IPS DF 19.7 (cell line): Measurements from ENCODE around the gene PRELID1.
"Not testable (repeated sequence)": the region's sequence is repeated elsewhere in the genome, so short reads cannot be mapped to it uniquely, and the experiment has no call there.

Experiments used
- DNase-seq: peaks from one replicate; pipeline ENCODE4 v3.0.0-alpha.2; 2013; ENCODE audit warnings: low read depth, low spot score

PRELID1 gene, protein sequence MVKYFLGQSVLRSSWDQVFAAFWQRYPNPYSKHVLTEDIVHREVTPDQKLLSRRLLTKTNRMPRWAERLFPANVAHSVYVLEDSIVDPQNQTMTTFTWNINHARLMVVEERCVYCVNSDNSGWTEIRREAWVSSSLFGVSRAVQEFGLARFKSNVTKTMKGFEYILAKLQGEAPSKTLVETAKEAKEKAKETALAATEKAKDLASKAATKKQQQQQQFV

DNA sequence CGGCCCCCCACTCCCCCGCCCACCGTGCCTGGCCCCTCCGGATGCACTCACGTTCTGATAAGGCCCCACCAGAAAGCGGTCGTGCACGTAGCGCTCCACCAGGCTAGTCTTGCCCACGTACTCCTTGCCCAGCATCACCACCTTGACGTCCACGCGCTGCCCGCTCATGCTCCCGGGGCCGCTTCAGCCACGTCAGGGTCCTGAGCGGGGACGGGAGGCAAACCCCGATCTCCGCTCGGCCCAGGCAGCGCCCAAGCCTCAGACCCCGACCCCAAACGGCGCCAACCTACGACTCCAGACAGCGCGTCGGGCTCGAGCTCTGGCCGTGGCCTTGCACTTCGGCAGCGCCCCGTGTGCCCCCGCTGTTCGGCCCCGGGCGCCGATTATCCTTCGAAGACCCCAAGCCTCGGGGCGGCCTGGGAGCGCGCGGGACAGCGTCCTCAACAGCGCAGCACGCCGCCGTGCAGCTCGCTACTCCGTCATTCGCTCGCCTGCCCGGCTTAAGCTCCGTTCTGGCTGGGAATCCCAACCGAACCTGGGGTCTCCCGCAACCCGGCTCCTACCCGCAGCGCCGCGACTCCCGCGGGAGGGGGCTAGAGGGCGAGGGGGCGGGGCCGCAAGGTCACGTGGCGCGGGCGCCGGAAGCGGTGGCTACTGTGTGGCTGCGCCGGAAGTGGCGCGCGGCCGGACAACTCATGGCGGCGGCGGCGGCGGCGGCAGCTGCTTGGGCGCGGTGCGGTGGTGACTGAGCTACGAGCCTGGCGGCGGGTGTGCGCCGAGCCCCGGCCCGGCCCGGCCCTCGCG, at the start of gene PRELID1, which contains the start of gene RAB24:
TSS of gene PRELID1 (plus strand) at position 679 of the 804 bp plus-strand sequence. CDS start 187 bp downstream, outside the sequence.
TSS of gene RAB24 (minus strand) at position 599 of the 804 bp plus-strand sequence. CDS start at position 168, 431 bp downstream.
- DNase-seq: no peak

DNA sequence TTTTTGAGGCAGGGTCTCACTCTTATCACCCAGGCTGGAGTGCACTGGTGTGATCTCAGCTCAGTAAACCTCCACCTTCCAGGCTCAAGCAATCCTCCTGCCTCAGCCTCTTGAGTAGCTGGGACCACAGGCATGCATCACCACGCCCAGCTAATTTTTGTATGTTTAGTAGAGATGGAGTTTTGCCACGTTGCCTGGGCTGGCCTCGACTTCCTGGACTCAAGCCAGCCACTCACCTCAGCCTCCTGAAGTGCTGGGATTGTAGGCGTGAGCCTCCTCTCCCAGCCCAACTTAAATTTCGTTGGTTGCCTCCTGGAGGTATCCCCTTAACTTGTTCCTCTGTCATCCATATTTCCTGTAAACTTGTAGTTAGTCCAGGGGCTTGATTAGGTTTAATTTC, 47.3 kb upstream of the PRELID1 start:
- no peak for DNase-seq

DNA sequence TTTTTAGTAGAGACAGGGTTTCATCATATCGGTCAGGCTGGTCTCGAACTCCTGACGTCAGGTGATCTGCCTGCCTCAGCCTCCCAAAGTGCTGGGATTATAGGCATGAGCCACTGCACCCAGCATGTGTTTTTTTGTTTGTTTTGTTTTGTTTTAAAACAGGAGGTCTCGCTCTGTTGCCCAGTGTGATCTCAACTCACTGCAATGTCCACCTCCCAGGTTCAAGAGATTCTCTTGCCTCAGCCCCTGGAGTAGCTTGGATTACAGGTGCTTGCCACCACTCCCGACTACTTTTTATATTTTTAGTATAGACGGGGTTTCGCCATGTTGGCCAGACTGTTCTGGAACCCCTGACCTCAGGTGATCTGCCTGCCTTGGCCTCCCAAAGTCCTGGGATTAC, 44.9 kb upstream of the PRELID1 start:
- not testable (repeated sequence) for DNase-seq

DNA sequence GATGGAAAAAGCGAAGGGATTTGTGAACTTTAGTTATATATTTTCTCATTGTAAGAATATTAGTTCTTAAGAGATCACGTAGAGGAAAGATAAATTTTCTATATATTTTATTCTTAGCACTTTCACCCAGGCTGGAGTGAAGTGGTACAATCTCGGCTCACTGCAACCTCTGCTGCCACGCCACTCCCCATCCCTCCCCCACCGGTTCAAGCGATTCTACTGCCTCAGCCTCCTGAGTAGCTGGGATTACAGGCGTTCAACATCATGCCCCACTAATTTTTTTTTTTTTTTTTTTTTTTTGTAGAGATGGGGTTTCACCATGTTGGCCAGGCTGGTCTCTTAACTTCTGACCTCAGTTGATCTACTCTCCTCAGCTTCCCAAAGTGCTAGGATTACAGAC, 42.6 kb upstream of the PRELID1 start:
- DNase-seq: no peak

DNA sequence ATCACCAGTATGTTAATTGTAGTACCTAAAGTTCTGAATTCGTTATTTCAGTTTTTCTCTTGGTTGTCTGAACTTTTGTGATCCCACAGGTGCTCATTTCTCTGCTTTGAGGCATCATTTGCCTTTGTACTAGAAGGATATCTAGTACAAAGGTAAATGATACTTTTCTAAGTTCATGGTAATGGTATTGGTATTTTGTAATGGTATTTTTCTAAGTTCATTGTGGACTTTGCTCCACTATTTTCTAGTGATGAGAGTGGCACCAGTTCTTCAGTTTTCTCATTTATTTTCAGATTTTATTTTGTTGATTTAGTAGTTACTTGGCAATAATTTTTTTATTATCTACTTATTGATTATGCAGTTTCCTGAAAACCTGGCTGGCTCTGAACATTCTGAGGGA, 42.1 kb upstream of the PRELID1 start:
- no peak for DNase-seq

DNA sequence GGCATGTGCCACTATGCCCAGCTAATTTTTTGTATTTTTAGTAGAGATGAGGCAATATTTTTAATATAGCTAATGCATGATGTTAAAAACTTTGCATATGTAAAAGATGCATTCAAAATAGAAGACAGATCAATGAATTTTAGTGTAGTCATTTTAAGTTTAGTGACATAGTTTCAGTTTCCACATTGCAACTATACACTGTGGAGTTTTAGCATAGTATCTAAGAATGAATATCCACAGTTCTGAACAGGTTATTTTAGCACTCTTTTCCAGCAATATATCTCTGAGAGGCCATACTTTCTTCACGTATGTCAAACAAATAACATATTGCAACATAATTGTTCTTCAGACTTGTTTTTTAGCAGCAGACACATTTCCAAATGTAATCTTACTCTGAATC, 39.4 kb upstream of the PRELID1 start:
- no peak for DNase-seq

DNA sequence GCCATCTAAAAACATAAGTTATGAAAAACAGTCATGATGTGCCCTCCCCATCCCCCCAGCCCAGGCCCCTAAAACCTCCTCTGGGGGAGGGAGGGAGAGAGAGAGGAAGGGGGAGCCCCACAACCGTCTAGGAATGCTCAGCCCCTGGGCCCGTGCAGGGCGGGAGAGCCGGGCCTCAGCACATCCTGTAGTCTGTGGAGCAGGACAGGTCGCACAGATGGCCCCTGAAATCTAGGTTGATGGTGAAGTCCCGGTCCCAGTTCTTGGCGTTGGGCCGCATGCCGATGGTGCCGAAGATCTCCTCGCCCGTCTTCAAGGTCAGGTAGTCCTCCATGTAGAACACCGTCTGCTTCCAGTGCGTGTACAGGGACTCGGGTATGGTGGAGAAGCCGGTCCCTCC, 38.2 kb upstream of the PRELID1 start:
- no peak for DNase-seq

DNA sequence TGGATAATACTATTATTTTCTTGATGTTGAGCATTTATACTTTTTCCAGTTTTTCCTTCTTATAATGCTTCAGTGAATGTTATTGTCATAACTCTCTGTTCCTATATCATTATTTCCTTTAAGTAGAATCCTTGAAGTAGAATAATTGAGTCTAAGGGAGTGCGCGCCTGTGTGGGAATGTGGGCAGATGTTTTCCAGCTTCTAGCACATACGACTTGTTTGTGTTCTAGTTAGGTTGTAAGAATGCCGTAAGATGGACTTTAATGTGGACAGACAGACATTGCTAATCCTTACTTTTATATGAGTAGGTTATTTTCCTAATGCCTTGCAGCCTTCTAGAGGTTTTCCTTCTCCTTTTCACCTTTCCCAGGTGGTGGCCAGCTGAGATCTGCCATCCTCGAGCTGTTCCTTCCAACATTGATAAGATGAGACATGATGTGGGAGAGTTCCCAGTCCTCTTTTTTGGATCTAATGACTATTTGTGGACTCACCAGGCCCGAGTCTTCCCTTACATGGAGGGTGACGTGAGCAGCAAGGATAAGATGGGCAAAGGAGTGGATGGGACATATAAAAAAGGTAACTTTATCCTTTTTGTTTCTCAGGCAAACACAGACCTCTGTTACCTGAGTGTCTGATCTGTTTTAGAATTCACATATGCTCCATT, 34.2 kb upstream of the PRELID1 start:
- DNase-seq: no peak

DNA sequence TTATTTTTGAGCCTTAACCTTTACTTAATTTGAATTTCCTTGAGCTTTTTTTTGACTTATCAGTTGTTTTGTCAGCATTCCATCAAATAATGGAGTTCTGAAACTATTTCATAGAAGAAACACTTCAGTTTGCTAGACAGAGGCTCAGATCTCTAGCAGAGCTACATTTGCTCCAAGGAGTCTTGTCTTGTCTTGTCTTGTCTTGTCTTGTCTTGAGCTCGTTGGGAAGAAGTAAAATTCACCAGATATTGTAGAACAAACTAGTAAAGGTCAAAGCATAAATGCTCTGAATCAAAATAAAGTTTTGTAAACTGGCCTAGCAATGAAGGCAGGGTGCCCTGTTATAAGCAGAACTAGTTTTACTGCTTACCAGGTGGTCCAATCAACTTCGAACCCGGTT, 33.6 kb upstream of the PRELID1 start:
- no peak for DNase-seq

DNA sequence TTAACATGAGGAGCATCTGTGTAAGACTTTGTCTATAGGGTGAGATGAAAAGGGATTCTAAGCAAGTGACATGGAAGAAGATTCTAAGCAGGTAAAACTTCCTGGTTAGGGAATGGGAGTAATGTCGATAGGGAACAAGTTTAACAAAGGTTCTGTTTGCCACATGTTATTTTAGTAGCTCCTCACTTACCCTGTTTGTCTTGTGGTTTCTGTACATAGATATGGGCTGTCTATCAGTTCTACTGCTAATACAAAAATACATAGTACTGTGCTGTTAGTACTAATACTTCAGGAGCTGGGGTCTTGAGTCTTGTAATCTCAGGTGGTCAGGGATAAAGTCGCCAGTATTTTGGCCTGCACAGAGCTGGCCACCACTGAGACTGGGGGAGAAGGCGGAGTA, 32.9 kb upstream of the PRELID1 start:
- DNase-seq: no peak

DNA sequence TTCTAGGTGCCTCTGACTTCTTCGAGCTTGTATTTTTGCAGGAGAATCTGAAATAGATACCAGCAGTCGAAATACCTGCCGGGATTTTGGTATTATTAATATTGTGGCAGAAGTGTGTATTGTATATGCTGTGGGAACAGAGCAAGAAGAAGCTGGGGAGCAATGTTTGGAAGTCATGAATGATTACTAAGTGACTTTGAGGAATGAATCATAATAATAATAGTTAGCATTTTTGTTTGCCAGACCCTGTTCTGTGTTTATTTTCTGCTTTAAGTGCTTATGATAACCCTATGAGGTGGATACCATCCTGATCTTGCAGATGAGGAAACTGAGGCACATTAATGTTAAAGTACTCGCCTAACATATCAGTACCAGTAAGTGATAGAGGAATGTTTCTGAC, 32.5 kb upstream of the PRELID1 start:
- DNase-seq: no peak

DNA sequence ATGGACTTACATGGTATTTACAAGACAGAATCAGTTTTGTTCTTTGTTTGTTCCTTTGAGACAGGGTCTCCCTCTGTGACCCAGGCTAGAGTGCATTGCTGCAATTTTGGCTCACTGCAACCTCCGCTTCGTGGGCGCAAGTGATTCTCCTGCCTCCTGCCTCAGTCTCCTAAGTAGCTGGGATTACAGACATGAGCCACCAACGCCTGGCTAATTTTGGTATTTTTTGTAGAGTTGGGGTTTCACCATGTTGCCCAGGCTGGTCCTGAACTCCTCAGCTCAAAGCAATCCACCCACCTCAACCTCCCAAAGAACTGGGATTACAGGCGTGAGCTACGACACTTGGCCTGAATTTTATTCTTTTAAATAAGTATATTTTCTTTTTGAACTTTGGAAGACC, 27.7 kb upstream of the PRELID1 start:
- DNase-seq: no peak

DNA sequence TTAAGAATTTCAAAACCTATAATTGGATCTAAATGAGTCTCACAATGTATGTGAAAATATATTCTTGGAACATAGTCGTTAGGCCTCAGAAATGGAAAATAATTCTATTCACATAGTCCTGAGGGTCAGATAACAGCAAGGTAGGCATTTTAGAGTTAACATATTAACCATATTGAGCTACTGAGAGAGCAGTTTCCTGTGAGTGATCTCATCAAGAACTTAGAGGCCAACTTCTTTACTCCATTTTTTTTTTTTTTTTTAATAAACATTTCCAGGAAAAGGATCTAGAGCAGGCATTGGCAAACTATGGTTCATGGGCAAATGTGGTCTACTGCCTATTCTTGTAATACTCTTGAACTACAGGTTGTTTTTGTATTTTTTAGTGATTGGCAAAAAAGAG, 26.7 kb upstream of the PRELID1 start:
- no peak for DNase-seq

DNA sequence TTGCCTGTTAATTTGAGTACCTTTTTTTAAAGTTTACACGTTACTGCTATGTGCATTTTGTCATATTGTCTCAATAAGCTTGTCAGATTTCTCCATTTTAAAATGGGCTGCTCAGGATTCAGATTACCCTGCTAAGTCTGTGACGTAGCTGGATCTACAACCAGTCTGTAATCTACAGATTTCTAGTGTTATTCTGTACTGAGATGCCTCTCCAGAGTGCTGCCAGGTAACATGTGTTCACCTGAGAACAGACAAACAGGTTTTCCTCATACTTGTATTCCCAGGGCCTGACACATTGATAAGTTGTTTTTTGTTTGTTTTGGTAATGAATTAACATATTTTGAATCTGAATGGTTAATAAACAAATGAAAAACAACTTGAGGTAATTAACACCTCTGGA, 15.4 kb upstream of the PRELID1 start:
- DNase-seq: no peak

DNA sequence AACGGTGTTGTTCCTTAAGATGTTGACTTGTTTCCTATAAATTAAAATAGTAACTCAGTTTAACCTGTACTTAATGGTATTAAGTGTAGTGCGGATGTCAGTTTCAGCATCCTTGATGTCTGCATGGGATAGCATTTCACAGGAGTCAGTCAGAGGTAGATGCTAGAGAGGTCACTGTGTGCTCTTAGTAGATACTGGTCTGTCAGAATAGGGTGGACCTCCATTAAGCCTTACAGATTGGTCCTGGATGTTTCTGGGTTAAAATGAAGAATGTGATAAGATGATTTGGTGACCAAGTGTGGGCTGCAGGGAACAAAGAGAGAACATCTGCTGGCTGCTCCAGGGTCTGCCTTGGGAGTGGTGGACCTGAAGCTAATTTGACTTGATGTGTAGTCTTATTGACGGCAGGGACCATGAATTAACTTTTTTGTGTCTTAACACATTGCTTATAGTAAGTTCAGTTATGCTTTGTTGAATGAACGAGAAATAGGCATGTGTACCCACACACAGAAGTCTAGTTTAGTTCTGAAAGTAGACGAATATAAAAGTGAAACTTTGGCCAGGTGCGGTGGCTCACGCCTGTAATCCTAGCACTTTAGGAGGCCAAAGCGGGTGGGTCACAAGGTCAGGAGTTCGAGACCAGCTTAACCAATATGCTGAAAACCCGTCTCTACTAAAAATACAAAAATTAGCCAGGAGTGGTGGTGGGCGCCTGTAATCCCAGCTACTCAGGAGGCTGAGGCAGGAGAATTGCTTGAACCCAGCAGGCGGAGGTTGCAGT, 12.6 kb upstream of the PRELID1 start:
- DNase-seq: no peak

DNA sequence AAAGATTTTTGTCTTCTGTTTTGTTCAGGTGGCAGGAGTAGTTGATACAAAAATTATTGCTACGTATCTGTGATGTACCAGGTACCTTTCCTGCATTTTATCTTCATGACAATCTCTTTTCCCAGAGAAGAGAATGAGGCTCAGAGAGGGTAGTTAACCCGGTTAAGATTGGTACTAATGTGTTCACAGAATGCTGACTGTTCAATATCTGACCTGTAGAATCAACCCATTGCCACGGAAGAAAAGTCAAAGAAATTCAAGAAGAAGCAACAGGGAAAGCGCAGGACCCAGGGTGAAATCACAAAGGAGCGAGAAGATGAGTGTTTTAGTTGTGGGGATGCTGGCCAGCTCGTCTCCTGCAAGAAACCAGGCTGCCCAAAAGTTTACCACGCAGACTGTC, 11.9 kb upstream of the PRELID1 start:
- DNase-seq: no peak

DNA sequence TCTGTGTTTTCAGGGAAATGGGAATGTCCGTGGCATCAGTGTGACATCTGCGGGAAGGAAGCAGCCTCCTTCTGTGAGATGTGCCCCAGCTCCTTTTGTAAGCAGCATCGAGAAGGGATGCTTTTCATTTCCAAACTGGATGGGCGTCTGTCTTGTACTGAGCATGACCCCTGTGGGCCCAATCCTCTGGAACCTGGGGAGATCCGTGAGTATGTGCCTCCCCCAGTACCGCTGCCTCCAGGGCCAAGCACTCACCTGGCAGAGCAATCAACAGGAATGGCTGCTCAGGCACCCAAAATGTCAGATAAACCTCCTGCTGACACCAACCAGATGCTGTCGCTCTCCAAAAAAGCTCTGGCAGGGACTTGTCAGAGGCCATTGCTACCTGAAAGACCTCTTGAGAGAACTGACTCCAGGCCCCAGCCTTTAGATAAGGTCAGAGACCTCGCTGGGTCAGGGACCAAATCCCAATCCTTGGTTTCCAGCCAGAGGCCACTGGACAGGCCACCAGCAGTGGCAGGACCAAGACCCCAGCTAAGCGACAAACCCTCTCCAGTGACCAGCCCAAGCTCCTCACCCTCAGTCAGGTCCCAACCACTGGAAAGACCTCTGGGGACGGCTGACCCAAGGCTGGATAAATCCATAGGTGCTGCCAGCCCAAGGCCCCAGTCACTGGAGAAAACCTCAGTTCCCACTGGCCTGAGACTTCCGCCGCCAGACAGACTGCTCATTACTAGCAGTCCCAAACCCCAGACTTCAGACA, 9.6 kb upstream of the PRELID1 start:
- DNase-seq: no peak

DNA sequence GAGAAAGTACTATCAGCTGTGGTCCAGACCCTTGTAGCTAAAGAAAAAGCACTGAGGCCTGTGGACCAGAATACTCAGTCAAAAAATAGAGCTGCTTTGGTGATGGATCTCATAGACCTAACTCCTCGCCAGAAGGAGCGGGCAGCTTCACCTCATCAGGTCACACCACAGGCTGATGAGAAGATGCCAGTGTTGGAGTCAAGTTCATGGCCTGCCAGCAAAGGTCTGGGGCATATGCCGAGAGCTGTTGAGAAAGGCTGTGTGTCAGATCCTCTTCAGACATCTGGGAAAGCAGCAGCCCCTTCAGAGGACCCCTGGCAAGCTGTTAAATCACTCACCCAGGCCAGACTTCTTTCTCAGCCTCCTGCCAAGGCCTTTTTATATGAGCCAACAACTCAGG, 9.0 kb upstream of the PRELID1 start:
- no peak for DNase-seq

DNA sequence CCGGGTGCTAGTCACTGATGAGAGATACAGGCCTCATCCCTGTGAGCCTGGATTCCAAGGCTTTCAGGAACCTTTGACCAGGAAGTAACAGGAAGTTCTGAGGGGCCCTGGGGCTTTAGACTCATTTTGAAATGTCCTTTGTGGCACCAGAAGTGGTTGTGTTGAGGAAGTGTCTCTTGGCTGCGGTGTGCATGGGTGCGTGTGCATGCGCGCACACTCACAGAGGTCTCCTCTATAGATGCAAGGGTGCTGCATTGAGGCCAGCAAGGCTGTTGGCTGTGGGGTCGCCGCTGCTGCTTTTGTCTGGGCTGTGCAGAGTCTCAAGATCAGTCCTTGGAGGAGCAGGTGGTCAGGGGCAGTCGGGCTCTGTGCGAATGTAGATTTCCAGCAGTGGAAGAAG, 7.7 kb upstream of the PRELID1 start:
- DNase-seq: no peak

DNA sequence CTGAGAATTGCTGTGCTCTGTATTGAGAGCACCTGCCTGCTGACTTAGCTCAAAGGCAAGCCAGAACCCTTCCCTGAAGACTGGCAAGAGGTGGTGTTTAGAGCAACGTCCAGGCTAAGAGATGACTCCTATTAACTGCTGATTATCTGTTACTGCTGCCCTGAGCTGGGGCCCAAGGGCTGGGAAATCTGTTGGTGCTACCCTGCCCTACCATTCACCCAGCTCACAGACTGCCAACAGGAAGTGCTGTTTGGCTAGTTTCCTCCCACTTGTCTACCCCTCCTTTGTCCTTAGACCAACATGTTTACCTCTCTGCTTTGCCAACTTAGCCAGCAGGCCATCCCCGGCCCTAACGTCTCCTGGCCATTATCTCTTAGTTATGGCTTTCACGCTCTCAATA, 7.0 kb upstream of the PRELID1 start:
- DNase-seq: no peak

DNA sequence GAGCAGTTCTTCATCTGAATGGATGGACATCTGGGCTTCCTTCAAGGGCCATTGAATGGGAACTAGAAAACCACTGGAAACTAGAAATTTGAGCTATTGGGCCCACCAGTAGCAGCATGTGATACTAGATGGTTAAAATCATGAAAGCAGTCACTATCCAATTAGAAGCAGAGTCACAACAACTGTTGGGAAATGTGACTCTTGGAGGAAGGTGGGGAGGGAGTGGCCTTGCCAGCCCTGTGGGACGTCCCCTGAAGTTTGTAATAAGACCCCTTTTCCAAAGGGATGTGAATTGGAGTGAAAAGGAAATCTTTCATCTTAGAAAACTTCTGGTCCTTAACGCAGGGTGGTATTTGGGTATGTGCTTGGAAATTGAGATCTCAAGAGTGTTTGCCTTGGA, 5.7 kb upstream of the PRELID1 start:
- DNase-seq: no peak
